ENCODE results near the gene CACHD1. TPM values are rescaled to one million over a fixed set of nuclear protein-coding genes. Genes with fewer than 3 reads are reported as not detected.
A peak's percentile ranks its signal among the peaks of the same experiment; 100 is the strongest.

CACHD1 gene
- total and polyA plus RNA-seq, 5 donors from 2014 or later, result 0.22 to 0.46 (median 0.27) TPM; not detected in 1

DNA sequence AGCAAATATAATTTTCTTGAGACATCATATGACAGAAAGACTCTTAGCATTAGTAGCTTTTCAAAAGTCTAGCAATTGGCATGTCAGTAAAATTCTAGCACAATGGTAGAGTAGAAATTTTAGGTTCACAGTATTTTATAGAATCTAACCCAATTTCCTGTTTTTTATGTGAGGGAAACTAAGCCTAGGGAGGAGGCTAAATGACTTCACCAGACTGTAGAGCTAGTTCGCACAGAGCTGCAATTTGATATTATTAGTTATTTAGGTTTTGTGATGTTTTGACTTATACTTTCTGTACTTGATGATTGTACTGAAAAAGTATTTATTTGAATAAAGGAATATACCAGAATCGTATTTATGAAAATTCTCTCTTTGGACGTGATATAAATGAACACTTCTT, 68.5 kb downstream of the CACHD1 start:
- ATAC-seq (ENCODE audit: low read depth in 2 of 2) (no peak), DNase-seq (peak in 1 of 3 donors; percentile 7)
- peaks cover 0 to 4% (median 0%) of the 10 kb centered on the region in 7 donors for H3K9me3 Mint-ChIP-seq
- H3K4me3 Mint-ChIP-seq, result peak overlapping the region in 1 of 4 donors; percentile 36
- H3K4me1 ChIP-seq (ENCODE audit: control insufficient read depth, insufficient read depth, low read length, poor library complexity, severe bottlenecking), result no peaks in the 10 kb centered on the region
- no peaks in the 10 kb centered on the region for H3K36me3 ChIP-seq (ENCODE audit: control insufficient read depth, insufficient read depth, low read length)
- no peak overlapping the region for H3K4me3 ChIP-seq (ENCODE audit: low read depth, low read length)
- peaks cover 0 to 43% (median 4%) of the 10 kb centered on the region in 4 donors for H3K4me1 Mint-ChIP-seq
- H3K27ac ChIP-seq (ENCODE audit: insufficient read depth, low read length, poor library complexity, severe bottlenecking), result no peak overlapping the region
- H3K9me3 ChIP-seq (ENCODE audit: control insufficient read depth in 2 of 2, low read length in 2 of 2), result no peaks in the 10 kb centered on the region
- H3K27ac Mint-ChIP-seq, result no peak overlapping the region
- no peaks in the 10 kb centered on the region for H3K27me3 ChIP-seq (ENCODE audit: control insufficient read depth, insufficient read depth, low read length)
- no peaks in the 10 kb centered on the region for H3K27me3 Mint-ChIP-seq
- H3K36me3 Mint-ChIP-seq, result no peaks in the 10 kb centered on the region

DNA sequence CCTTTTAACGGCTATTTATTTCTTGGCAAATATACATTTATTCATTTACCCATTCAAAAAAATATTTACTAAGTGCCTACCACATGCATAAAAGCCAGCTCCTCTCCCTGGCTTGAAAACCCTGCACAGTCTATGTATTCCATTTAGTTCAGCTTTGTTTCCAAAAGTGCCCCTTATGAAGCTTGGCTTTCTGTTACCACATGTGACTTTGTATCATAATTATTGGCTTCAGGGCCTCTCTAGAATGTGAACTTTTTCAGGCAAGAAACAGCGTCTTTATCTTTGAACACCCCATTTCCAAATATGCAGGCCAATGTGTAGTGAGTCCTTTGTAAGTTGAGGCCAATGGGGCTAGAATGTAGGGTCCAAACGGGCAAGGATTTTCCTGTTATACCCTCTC, 69.4 kb downstream of the CACHD1 start:
- Histone ChIP-seq H3K4me3 (ENCODE audit: low read depth, low read length) (no peak overlapping the region), H3K27me3 (ENCODE audit: control insufficient read depth, insufficient read depth, low read length) (no peaks in the 10 kb centered on the region), H3K36me3 (ENCODE audit: control insufficient read depth, insufficient read depth, low read length) (no peaks in the 10 kb centered on the region), H3K9me3 (ENCODE audit: control insufficient read depth in 2 of 2, low read length in 2 of 2) (no peaks in the 10 kb centered on the region), H3K4me1 (ENCODE audit: control insufficient read depth, insufficient read depth, low read length, poor library complexity, severe bottlenecking) (no peaks in the 10 kb centered on the region), H3K27ac (ENCODE audit: insufficient read depth, low read length, poor library complexity, severe bottlenecking) (no peak overlapping the region)
- H3K4me3 Mint-ChIP-seq, result peak overlapping the region in 1 of 4 donors; percentile 1
- peaks cover 0 to 48% (median 6%) of the 10 kb centered on the region in 4 donors for H3K4me1 Mint-ChIP-seq
- no peak overlapping the region for H3K27ac Mint-ChIP-seq
- DNase-seq (no peak), ATAC-seq (ENCODE audit: low read depth in 2 of 2) (no peak)
- H3K27me3 Mint-ChIP-seq, result no peaks in the 10 kb centered on the region
- no peaks in the 10 kb centered on the region for H3K36me3 Mint-ChIP-seq
- peaks cover 0 to 4% (median 0%) of the 10 kb centered on the region in 7 donors for H3K9me3 Mint-ChIP-seq

DNA sequence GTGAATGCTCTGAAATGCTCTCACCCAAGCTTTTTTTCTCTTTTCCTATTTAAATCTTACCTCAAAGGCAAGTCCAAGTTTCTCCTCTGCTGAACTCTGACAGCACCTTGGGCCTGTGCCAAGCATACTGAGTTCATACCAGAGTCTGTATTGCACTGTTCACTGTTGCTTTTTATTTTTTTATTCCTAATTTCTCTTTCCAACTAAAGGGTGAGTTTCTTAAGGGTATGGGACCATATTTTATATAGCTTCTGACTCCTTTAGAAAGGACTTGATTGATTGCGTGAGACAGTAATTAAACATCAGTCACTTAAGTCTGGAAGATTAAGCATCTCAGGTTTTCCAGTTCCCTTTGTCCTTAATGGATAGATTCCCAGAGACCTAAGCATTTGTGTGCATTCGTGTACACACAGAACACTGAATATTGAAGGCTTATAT, 69.9 kb downstream of the CACHD1 start:
- H3K36me3 ChIP-seq (ENCODE audit: control insufficient read depth, insufficient read depth, low read length), result no peaks in the 10 kb centered on the region
- Mint-ChIP-seq H3K9me3 (peaks cover 0 to 4% (median 0%) of the 10 kb centered on the region in 7 donors), H3K36me3 (no peaks in the 10 kb centered on the region), H3K4me1 (peaks cover 0 to 53% (median 7%) of the 10 kb centered on the region in 4 donors), H3K27ac (peak overlapping the region in 1 of 3 donors; percentile 55), H3K27me3 (no peaks in the 10 kb centered on the region), H3K4me3 (peak overlapping the region in 2 of 4 donors; percentile 6 to 52)
- H3K27me3 ChIP-seq (ENCODE audit: control insufficient read depth, insufficient read depth, low read length), result no peaks in the 10 kb centered on the region
- ATAC-seq (ENCODE audit: low read depth in 2 of 2) (no peak), DNase-seq (no peak)
- no peaks in the 10 kb centered on the region for H3K4me1 ChIP-seq (ENCODE audit: control insufficient read depth, insufficient read depth, low read length, poor library complexity, severe bottlenecking)
- no peak overlapping the region for H3K27ac ChIP-seq (ENCODE audit: insufficient read depth, low read length, poor library complexity, severe bottlenecking)
- H3K9me3 ChIP-seq (ENCODE audit: control insufficient read depth in 2 of 2, low read length in 2 of 2), result no peaks in the 10 kb centered on the region
- H3K4me3 ChIP-seq (ENCODE audit: low read depth, low read length), result peak overlapping the region; percentile 7

DNA sequence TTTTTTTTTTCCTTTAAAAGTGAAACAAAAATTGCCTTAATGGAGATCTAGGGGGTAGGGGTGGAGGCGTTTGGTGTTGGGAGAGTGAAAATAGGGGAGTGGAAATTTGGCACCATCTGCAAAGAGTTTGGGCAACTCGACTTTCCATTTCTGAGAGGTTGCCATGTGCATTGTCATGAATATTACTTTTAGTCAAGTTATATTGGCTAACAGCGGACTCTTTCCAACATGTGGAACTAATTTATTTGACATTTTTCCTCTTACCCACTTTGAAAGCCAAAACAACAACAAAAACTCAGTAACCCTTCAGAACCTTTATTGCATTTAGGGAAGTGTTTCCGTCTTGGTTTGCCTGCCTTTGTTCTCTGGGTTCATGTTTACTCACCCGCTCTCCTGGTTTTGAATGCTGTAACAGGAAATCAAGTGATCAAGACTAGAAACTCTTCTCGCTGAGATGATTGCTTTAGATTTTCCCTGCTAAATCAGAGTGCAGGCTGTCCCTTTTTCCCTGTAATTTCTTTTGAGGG, 70.4 kb downstream of the CACHD1 start:
- Mint-ChIP-seq H3K9me3 (peaks cover 0 to 4% (median 0%) of the 10 kb centered on the region in 7 donors), H3K27ac (peak overlapping the region; percentile 28 to 83 (median 55)), H3K27me3 (no peaks in the 10 kb centered on the region), H3K4me1 (peaks cover 5 to 58% (median 12%) of the 10 kb centered on the region in 4 donors), H3K36me3 (no peaks in the 10 kb centered on the region), H3K4me3 (peak overlapping the region in 3 of 4 donors; percentile 6 to 52 (median 48))
- Histone ChIP-seq H3K4me3 (ENCODE audit: low read depth, low read length) (peak overlapping the region; percentile 7), H3K27ac (ENCODE audit: insufficient read depth, low read length, poor library complexity, severe bottlenecking) (no peak overlapping the region), H3K4me1 (ENCODE audit: control insufficient read depth, insufficient read depth, low read length, poor library complexity, severe bottlenecking) (no peaks in the 10 kb centered on the region), H3K27me3 (ENCODE audit: control insufficient read depth, insufficient read depth, low read length) (no peaks in the 10 kb centered on the region), H3K9me3 (ENCODE audit: control insufficient read depth in 2 of 2, low read length in 2 of 2) (no peaks in the 10 kb centered on the region), H3K36me3 (ENCODE audit: control insufficient read depth, insufficient read depth, low read length) (no peaks in the 10 kb centered on the region)
- no peak for ATAC-seq (ENCODE audit: low read depth in 2 of 2)
- DNase-seq, result peak in 1 of 3 donors; percentile 33

DNA sequence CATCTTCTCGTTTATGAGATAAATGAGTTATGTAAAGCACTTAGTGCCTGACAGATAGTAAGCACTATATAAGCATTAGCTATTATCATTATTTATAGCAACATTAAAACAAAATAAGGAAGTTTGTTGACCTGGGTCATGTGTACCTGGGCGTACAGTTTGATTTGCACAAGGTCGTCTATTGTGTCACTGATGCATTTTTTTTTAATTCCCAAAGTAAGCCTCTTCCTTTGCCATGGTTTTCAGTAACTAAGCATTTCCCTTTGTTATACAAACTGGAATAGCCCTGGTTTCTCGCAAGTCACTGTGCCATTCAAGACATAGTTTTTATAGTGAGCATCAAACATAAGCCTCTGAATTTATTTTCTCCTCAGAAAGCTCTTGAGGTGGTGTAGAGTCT, 72.2 kb downstream of the CACHD1 start:
- peaks cover 0 to 4% (median 0%) of the 10 kb centered on the region in 7 donors for H3K9me3 Mint-ChIP-seq
- H3K36me3 ChIP-seq (ENCODE audit: control insufficient read depth, insufficient read depth, low read length), result no peaks in the 10 kb centered on the region
- no peaks in the 10 kb centered on the region for H3K9me3 ChIP-seq (ENCODE audit: control insufficient read depth in 2 of 2, low read length in 2 of 2)
- no peak overlapping the region for H3K4me3 Mint-ChIP-seq
- no peaks in the 10 kb centered on the region for H3K27me3 Mint-ChIP-seq
- no peaks in the 10 kb centered on the region for H3K36me3 Mint-ChIP-seq
- no peaks in the 10 kb centered on the region for H3K27me3 ChIP-seq (ENCODE audit: control insufficient read depth, insufficient read depth, low read length)
- ATAC-seq (ENCODE audit: low read depth in 2 of 2) (no peak), DNase-seq (no peak)
- no peak overlapping the region for H3K4me3 ChIP-seq (ENCODE audit: low read depth, low read length)
- no peak overlapping the region for H3K27ac ChIP-seq (ENCODE audit: insufficient read depth, low read length, poor library complexity, severe bottlenecking)
- H3K4me1 Mint-ChIP-seq, result peaks cover 7 to 59% (median 14%) of the 10 kb centered on the region in 4 donors
- H3K4me1 ChIP-seq (ENCODE audit: control insufficient read depth, insufficient read depth, low read length, poor library complexity, severe bottlenecking), result no peaks in the 10 kb centered on the region
- no peak overlapping the region for H3K27ac Mint-ChIP-seq

DNA sequence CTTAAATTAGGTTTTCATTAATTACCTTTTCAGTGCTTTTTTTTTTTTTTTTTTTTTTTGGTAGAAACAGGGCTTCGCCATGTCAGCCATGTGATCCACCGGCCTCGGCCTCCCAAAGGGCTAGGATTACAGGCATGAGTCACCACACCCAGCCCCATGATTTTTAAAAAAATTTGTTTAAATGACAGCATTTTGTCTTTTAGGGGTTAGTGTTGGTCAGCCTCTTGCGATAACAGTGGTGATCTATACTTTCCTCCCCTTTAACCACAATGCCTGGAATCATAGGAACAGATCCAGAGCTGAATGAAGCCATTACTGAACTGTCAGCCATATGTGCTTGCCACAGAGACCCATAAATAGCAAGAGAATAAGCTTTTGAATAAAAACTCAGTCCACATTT, 73.9 kb downstream of the CACHD1 start:
- peaks cover 0 to 4% (median 0%) of the 10 kb centered on the region in 7 donors for H3K9me3 Mint-ChIP-seq
- ATAC-seq (ENCODE audit: low read depth in 2 of 2), result no peak
- H3K4me3 Mint-ChIP-seq, result peak overlapping the region in 1 of 4 donors; percentile 0
- Histone ChIP-seq H3K4me3 (ENCODE audit: low read depth, low read length) (no peak overlapping the region), H3K27ac (ENCODE audit: insufficient read depth, low read length, poor library complexity, severe bottlenecking) (no peak overlapping the region), H3K36me3 (ENCODE audit: control insufficient read depth, insufficient read depth, low read length) (no peaks in the 10 kb centered on the region), H3K27me3 (ENCODE audit: control insufficient read depth, insufficient read depth, low read length) (no peaks in the 10 kb centered on the region), H3K4me1 (ENCODE audit: control insufficient read depth, insufficient read depth, low read length, poor library complexity, severe bottlenecking) (no peaks in the 10 kb centered on the region), H3K9me3 (ENCODE audit: control insufficient read depth in 2 of 2, low read length in 2 of 2) (no peaks in the 10 kb centered on the region)
- peaks cover 7 to 50% (median 14%) of the 10 kb centered on the region in 4 donors for H3K4me1 Mint-ChIP-seq
- no peak for DNase-seq
- H3K36me3 Mint-ChIP-seq, result no peaks in the 10 kb centered on the region
- no peak overlapping the region for H3K27ac Mint-ChIP-seq
- H3K27me3 Mint-ChIP-seq, result no peaks in the 10 kb centered on the region

DNA sequence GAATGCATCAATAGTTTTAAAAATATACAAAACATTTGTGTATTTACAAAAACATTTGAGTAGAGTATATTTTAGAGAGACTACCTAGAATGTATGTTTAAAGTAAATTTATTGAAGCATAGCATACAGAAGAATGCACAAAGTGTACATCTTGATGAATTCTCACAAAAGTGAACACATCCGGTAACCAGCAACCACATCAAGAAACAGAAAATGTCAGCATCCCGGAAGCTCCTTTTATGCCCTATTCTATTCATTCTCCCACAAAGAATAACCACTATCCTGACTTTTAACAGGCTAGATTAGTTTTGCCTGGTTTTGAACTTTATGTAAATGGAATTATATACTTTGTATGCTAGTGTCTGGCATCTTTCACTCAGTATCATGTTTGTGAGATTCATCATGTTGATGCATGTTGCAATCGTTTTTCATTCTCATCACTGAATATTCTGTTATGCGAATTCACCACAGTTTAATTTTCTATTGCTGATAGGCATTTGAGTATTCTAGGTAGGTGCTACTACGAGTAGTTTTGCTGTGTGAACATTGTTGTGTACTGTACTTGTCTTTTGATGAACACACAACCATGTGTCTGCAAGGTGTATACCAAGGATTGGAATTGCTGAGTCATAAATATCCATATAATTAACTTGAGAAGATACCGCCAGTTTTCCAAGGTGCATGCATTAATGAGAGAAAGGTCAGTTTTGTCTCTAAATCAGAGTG, 75.4 kb downstream of the CACHD1 start:
- H3K9me3 Mint-ChIP-seq, result peaks cover 0 to 4% (median 0%) of the 10 kb centered on the region in 7 donors
- no peaks in the 10 kb centered on the region for H3K36me3 ChIP-seq (ENCODE audit: control insufficient read depth, insufficient read depth, low read length)
- no peaks in the 10 kb centered on the region for H3K36me3 Mint-ChIP-seq
- DNase-seq (peak in 2 of 3 donors; percentile 62 to 67), ATAC-seq (ENCODE audit: low read depth in 2 of 2) (peak; percentile 64 to 75)
- no peaks in the 10 kb centered on the region for H3K27me3 ChIP-seq (ENCODE audit: control insufficient read depth, insufficient read depth, low read length)
- peak overlapping the region in 2 of 4 donors; percentile 44 to 51 for H3K4me3 Mint-ChIP-seq
- H3K4me1 Mint-ChIP-seq, result peaks cover 7 to 48% (median 15%) of the 10 kb centered on the region in 4 donors
- no peaks in the 10 kb centered on the region for H3K9me3 ChIP-seq (ENCODE audit: control insufficient read depth in 2 of 2, low read length in 2 of 2)
- no peaks in the 10 kb centered on the region for H3K27me3 Mint-ChIP-seq
- no peak overlapping the region for H3K27ac ChIP-seq (ENCODE audit: insufficient read depth, low read length, poor library complexity, severe bottlenecking)
- H3K4me1 ChIP-seq (ENCODE audit: control insufficient read depth, insufficient read depth, low read length, poor library complexity, severe bottlenecking), result no peaks in the 10 kb centered on the region
- peak overlapping the region in 1 of 3 donors; percentile 38 for H3K27ac Mint-ChIP-seq
- H3K4me3 ChIP-seq (ENCODE audit: low read depth, low read length), result no peak overlapping the region
